Thyroid gland (tissue), 4 donors: ENCODE data around the gene SYT15B.
"Not testable (repeated sequence)": the region's sequence is repeated elsewhere in the genome, so short reads cannot be mapped to it uniquely, and the experiment has no call there.

Experiments used
- CTCF ChIP-seq, 6 experiments: fragments of 200-600 bp in 3 of 6; fragments of 450-650 bp in 3 of 6; sonication (generic) in 3 of 6; IDR thresholded peaks; one replicate each; pipeline ENCODE4 v1.5.1; 2016 to 2019; ENCODE audit warnings: antibody characterized with exemption in 6 of 6, mild to moderate bottlenecking in 2 of 6, inconsistent platforms in 1 of 6, moderate library complexity in 1 of 6
- POLR2A ChIP-seq, 2 donors: fragments of 450-650 bp; IDR thresholded peaks; one replicate each; pipeline ENCODE4 v1.6.1; 2017; ENCODE audit warnings: antibody characterized with exemption in 2 of 2, mild to moderate bottlenecking in 2 of 2, moderate library complexity in 1 of 2

GRCh38 chr10:47750360-47750759 lies 13.0 kb downstream of the SYT15B start:
- not testable (repeated sequence) for TF ChIP-seq CTCF, POLR2A (IDR thresholded peaks at IDR 0.05)
